ENCODE data around the gene EEF2.

DNA sequence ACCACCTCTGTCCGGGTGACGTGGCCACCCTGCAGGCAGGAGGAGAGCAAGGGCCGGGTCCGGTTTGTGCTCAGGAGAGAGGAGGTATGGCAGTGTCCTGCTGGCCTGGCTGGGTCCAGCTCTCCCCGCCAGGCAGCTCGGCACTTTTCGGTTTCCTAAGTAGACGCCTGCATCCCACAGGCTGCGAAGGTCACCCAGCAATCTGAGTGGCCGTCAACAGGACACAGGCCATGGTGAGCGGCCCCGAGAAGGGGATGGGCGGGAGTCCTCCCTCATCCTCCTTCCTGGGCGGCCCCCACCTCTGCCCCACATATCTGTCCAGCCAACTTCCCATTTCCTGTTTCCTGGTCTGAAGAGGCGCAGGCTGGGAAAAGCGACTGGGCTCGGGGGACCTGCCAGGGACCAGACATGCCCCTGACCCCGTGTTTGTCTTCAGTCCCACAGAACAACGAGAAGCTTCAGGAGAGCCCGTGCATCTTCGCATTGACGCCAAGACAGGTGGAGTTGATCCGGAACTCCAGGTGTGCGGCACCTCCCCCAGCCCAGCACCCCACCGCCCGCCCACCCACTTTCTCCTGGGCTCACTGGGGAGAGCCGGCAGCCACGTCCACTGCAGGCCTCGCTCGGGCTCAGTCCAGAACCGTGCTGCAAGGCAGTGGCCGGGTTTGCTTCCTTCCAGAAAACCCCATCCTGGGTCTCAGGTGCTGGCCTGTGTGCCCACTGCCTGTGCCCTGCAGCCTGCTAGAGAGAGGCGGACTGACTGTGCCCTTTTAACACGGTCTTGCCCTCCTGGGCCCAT is 38.5 kb upstream of the EEF2 start:
- TF ChIP-seq, protein P1, sequence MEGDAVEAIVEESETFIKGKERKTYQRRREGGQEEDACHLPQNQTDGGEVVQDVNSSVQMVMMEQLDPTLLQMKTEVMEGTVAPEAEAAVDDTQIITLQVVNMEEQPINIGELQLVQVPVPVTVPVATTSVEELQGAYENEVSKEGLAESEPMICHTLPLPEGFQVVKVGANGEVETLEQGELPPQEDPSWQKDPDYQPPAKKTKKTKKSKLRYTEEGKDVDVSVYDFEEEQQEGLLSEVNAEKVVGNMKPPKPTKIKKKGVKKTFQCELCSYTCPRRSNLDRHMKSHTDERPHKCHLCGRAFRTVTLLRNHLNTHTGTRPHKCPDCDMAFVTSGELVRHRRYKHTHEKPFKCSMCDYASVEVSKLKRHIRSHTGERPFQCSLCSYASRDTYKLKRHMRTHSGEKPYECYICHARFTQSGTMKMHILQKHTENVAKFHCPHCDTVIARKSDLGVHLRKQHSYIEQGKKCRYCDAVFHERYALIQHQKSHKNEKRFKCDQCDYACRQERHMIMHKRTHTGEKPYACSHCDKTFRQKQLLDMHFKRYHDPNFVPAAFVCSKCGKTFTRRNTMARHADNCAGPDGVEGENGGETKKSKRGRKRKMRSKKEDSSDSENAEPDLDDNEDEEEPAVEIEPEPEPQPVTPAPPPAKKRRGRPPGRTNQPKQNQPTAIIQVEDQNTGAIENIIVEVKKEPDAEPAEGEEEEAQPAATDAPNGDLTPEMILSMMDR (IDR thresholded peaks at IDR 0.05) = no peak
- TF ChIP-seq POLR2A (IDR thresholded peaks at IDR 0.05) (no peak), POLR2AphosphoS5 (IDR thresholded peaks at IDR 0.05) (no peak)

Measured in suprapubic skin (tissue), 4 donors.